HEK293 (cell line): ENCODE data around the gene SLCO4A1.

ENCODE experiments used
- CTCF ChIA-PET: fragments of 350-600 bp; formaldehyde crosslinking; extraction: SDS; loops from one replicate; lab custom pipeline; 2021; ENCODE audit warnings: antibody characterized with exemption; lab: Yijun Ruan, JAX
- POLR2A ChIA-PET: fragments of 300-600 bp; formaldehyde crosslinking; extraction: SDS; loops from one replicate; lab custom pipeline; 2020; ENCODE audit warnings: antibody characterized with exemption, inconsistent platforms; lab: Yijun Ruan, JAX
- H3K27ac ChIP-seq: fragments of 200-500 bp; sonication (Bioruptor generic); 2 replicates; pipeline ENCODE4 v1.5.1; 2014; ENCODE audit warnings: low read depth, low read length, control low read depth, inconsistent platforms; ENCODE audit errors: extremely low read depth
- H3K36me3 ChIP-seq, 2 experiments: fragments of 200-500 bp in 1 of 2; sonication (Bioruptor generic) in 1 of 2; 1 replicate in 1 of 2; 2 replicates in 1 of 2; pipeline ENCODE4 v1.5.1; 2014 to 2017; ENCODE audit warnings: inconsistent platforms in 2 of 2, low read length in 2 of 2; ENCODE audit not compliant: control insufficient read depth in 2 of 2, insufficient read depth in 1 of 2
- H3K4me1 ChIP-seq: fragments of 200-500 bp; sonication (Bioruptor generic); 2 replicates; pipeline ENCODE4 v1.5.1; 2014; ENCODE audit warnings: mild to moderate bottlenecking, low read length, inconsistent platforms; ENCODE audit not compliant: control insufficient read depth, insufficient read depth
- H3K4me3 ChIP-seq: 2 replicates; pipeline ENCODE4 v1.5.1; 2011; ENCODE audit warnings: low read depth, mild to moderate bottlenecking, control low read depth, low read length, moderate library complexity
- H3K9me3 ChIP-seq: fragments of 200-500 bp; sonication (Bioruptor generic); 2 replicates; pipeline ENCODE4 v1.5.1; 2014; ENCODE audit warnings: low read depth, low read length, inconsistent platforms; ENCODE audit not compliant: control insufficient read depth, insufficient read depth
- HOXC10 ChIP-seq: sonication (generic); formaldehyde crosslinking; IDR thresholded peaks from 2 replicates; pipeline ENCODE4 v1.8.1; 2023; ENCODE audit warnings: mild to moderate bottlenecking, missing genetic modification reagents
- OVOL3 ChIP-seq: fragments of 450-650 bp; formaldehyde crosslinking; IDR thresholded peaks from 2 replicates; pipeline ENCODE4 v1.5.1; 2016; ENCODE audit warnings: missing biosample characterization, missing genetic modification characterization
- RBAK ChIP-seq: fragments of 450-650 bp; formaldehyde crosslinking; IDR thresholded peaks from 2 replicates; pipeline ENCODE4 v1.5.1; 2016; ENCODE audit warnings: missing biosample characterization, missing genetic modification characterization
- SCRT1 ChIP-seq: fragments of 450-650 bp; formaldehyde crosslinking; IDR thresholded peaks from 2 replicates; pipeline ENCODE4 v1.5.1; 2016; ENCODE audit warnings: missing biosample characterization, missing genetic modification characterization, borderline replicate concordance
- SP7 ChIP-seq: fragments of 450-650 bp; formaldehyde crosslinking; IDR thresholded peaks from 2 replicates; pipeline ENCODE4 v1.5.1; 2016; ENCODE audit warnings: missing biosample characterization, missing genetic modification characterization
- WT1 ChIP-seq: fragments of 450-650 bp; formaldehyde crosslinking; IDR thresholded peaks from 2 replicates; pipeline ENCODE4 v1.5.1; 2016; ENCODE audit warnings: missing biosample characterization, missing genetic modification characterization
- YY2 ChIP-seq: fragments of 450-650 bp; formaldehyde crosslinking; IDR thresholded peaks from 2 replicates; pipeline ENCODE4 v1.5.1; 2016; ENCODE audit warnings: missing biosample characterization, missing genetic modification characterization
- ZBTB10 ChIP-seq: fragments of 450-650 bp; formaldehyde crosslinking; IDR thresholded peaks from 2 replicates; pipeline ENCODE4 v1.5.1; 2016; ENCODE audit warnings: missing biosample characterization, missing genetic modification characterization
- ZEB2 ChIP-seq: fragments of 450-650 bp; formaldehyde crosslinking; IDR thresholded peaks from 2 replicates; pipeline ENCODE4 v1.5.1; 2016; ENCODE audit warnings: missing biosample characterization, missing genetic modification characterization
- ZNF266 ChIP-seq: fragments of 450-650 bp; formaldehyde crosslinking; IDR thresholded peaks from 2 replicates; pipeline ENCODE4 v1.5.1; 2016; ENCODE audit warnings: missing biosample characterization, missing genetic modification characterization, low read depth
- ZNF341 ChIP-seq: fragments of 450-650 bp; formaldehyde crosslinking; IDR thresholded peaks from 2 replicates; pipeline ENCODE4; 2016; ENCODE audit warnings: low read depth, missing biosample characterization, missing genetic modification characterization
- ZNF366 ChIP-seq: fragments of 450-650 bp; formaldehyde crosslinking; conservative IDR thresholded peaks from 2 replicates; pipeline ENCODE4 v1.5.1; 2016; ENCODE audit warnings: missing biosample characterization, missing genetic modification characterization
- ZNF394 ChIP-seq: fragments of 450-650 bp; formaldehyde crosslinking; IDR thresholded peaks from 2 replicates; pipeline ENCODE4 v1.5.1; 2016; ENCODE audit warnings: missing biosample characterization, missing genetic modification characterization, mild to moderate bottlenecking, moderate library complexity, borderline replicate concordance
- ZNF449 ChIP-seq: fragments of 450-650 bp; formaldehyde crosslinking; IDR thresholded peaks from 2 replicates; pipeline ENCODE4 v1.5.1; 2017; ENCODE audit warnings: missing biosample characterization, mild to moderate bottlenecking, missing genetic modification characterization, moderate library complexity
- ZNF530 ChIP-seq: fragments of 450-650 bp; formaldehyde crosslinking; IDR thresholded peaks from 2 replicates; pipeline ENCODE4 v1.5.1; 2016; ENCODE audit warnings: low read depth, missing biosample characterization, missing genetic modification characterization
- ZNF571 ChIP-seq: fragments of 450-650 bp; formaldehyde crosslinking; IDR thresholded peaks from 2 replicates; pipeline ENCODE4 v1.5.0; 2017; ENCODE audit warnings: missing biosample characterization, missing genetic modification characterization
- ZNF600 ChIP-seq: fragments of 450-650 bp; formaldehyde crosslinking; IDR thresholded peaks from 2 replicates; pipeline ENCODE4 v1.5.1; 2016; ENCODE audit warnings: missing biosample characterization, missing genetic modification characterization
- ZNF645 ChIP-seq: fragments of 450-650 bp; formaldehyde crosslinking; IDR thresholded peaks from 2 replicates; pipeline ENCODE4; 2016; ENCODE audit warnings: missing biosample characterization, missing genetic modification characterization
- ZNF707 ChIP-seq: fragments of 450-650 bp; formaldehyde crosslinking; IDR thresholded peaks from 2 replicates; pipeline ENCODE4 v1.5.1; 2016; ENCODE audit warnings: missing biosample characterization, missing genetic modification characterization
- ZNF747 ChIP-seq: fragments of 450-650 bp; formaldehyde crosslinking; IDR thresholded peaks from 2 replicates; pipeline ENCODE4 v1.5.1; 2016; ENCODE audit warnings: missing biosample characterization, missing genetic modification characterization
- ZNF76 ChIP-seq: fragments of 450-650 bp; formaldehyde crosslinking; IDR thresholded peaks from 2 replicates; pipeline ENCODE4; 2016; ENCODE audit warnings: low read depth, missing biosample characterization, missing genetic modification characterization, borderline replicate concordance
- ZNF785 ChIP-seq: fragments of 450-650 bp; formaldehyde crosslinking; IDR thresholded peaks from 2 replicates; pipeline ENCODE4 v1.5.1; 2016; ENCODE audit warnings: missing biosample characterization, missing genetic modification characterization
- ZNF843 ChIP-seq: fragments of 450-650 bp; formaldehyde crosslinking; IDR thresholded peaks from 2 replicates; pipeline ENCODE4 v1.5.1; 2016; ENCODE audit warnings: missing biosample characterization, missing genetic modification characterization

SLCO4A1 gene

GRCh38 chr20:62691487-62691886, 49.2 kb downstream of the SLCO4A1 start:
- POLR2A ChIA-PET: interaction anchor here (0.7 kb wide), 1 partner anchor 11 kb away, joined by 7 read pairs; no protein-coding TSS in a partner anchor
- TF ChIP-seq ZNF266 (tag by site-specific recombination) (no peak), ZNF843 (no peak), ZNF645 (no peak)
- Histone ChIP-seq H3K4me3 (no peak overlapping the region), H3K27ac (no peak overlapping the region), H3K36me3 (no peaks in the 10 kb centered on the region), H3K9me3 (no peaks in the 10 kb centered on the region), H3K4me1 (no peaks in the 10 kb centered on the region)
- CTCF ChIA-PET: interaction anchor here (0.6 to 0.7 kb wide), 2 partner anchors 36 to 103 kb away, joined by 3 to 4 read pairs; no protein-coding TSS in a partner anchor

GRCh38 chr20:62692176-62692575, 49.9 kb downstream of the SLCO4A1 start:
- no peaks in the 10 kb centered on the region for H3K36me3 ChIP-seq
- no peak overlapping the region for H3K27ac ChIP-seq
- ChIA-PET POLR2A (no interaction called here), CTCF (interaction anchor here (0.6 kb wide), 1 partner anchor 99 kb away, joined by 3 read pairs; no protein-coding TSS in a partner anchor)
- H3K4me3 ChIP-seq: no peak overlapping the region
- H3K4me1 ChIP-seq: no peaks in the 10 kb centered on the region
- H3K9me3 ChIP-seq: no peaks in the 10 kb centered on the region
- no peak for TF ChIP-seq ZNF449 (tag by site-specific recombination)
- no peak for TF ChIP-seq HOXC10
- TF ChIP-seq ZNF747 (tag by site-specific recombination): no peak
- no peak for TF ChIP-seq ZNF571 (tag by site-specific recombination)
- TF ChIP-seq ZNF707 (tag by site-specific recombination): no peak
- no peak for TF ChIP-seq ZNF341 (tag by site-specific recombination)
- no peak for TF ChIP-seq ZNF600
- no peak for TF ChIP-seq ZNF76 (tag by site-specific recombination)
- no peak for TF ChIP-seq SCRT1 (tag by site-specific recombination)
- TF ChIP-seq OVOL3: no peak

GRCh38 chr20:62692801-62693523, 50.7 kb downstream of the SLCO4A1 start:
- no peaks in the 10 kb centered on the region for H3K9me3 ChIP-seq
- H3K4me3 ChIP-seq: no peak overlapping the region
- H3K27ac ChIP-seq: no peak overlapping the region
- H3K36me3 ChIP-seq: no peaks in the 10 kb centered on the region
- ChIA-PET POLR2A (no interaction called here), CTCF (interaction anchor here (0.8 to 1.0 kb wide), 2 partner anchors 96 to 98 kb away, joined by 3 read pairs; no protein-coding TSS in a partner anchor)
- H3K4me1 ChIP-seq: peaks cover under 1% of the 10 kb centered on the region; the same call in 1 of the 2 replicates
- no peak for TF ChIP-seq ZNF707 (tag by site-specific recombination)
- no peak for TF ChIP-seq ZNF530 (tag by site-specific recombination)
- TF ChIP-seq ZNF366: no peak
- no peak for TF ChIP-seq ZNF645
- no peak for TF ChIP-seq SP7 (tag by site-specific recombination)
- no peak for TF ChIP-seq ZEB2 (tag by site-specific recombination)
- no peak for TF ChIP-seq WT1 (tag by site-specific recombination)
- TF ChIP-seq ZBTB10: no peak
- TF ChIP-seq ZNF785 (tag by site-specific recombination): no peak
- no peak for TF ChIP-seq RBAK (tag by site-specific recombination)
- TF ChIP-seq ZNF394 (tag by site-specific recombination): no peak
- no peak for TF ChIP-seq YY2 (tag by site-specific recombination)
